MV-4-11 (cell line): ENCODE measurements around the gene POLD2.
"Not testable (repeated sequence)": the region's sequence is repeated elsewhere in the genome, so short reads cannot be mapped to it uniquely, and the experiment has no call there.

Experiments
- DNase-seq: peaks from one replicate; lab custom pipeline; 2025; lab: John Stamatoyannopoulos, UW

Gene POLD2

GRCh38 chr7:44138698-44139097 lies 15.3 kb upstream of the POLD2 start:
- DNase-seq = no peak

- DNase-seq = no peak
Measured at GRCh38 chr7:44136731-44137130, 13.4 kb upstream of the POLD2 start.

- no peak for DNase-seq
Measured at GRCh38 chr7:44134943-44135628, 11.7 kb upstream of the POLD2 start.

- no peak for DNase-seq
Measured at GRCh38 chr7:44133295-44133694, 9.9 kb upstream of the POLD2 start.

- DNase-seq = no peak
Measured at GRCh38 chr7:44132039-44132438, 8.7 kb upstream of the POLD2 start.

GRCh38 chr7:44131173-44132029 lies 8.1 kb upstream of the POLD2 start:
- DNase-seq = peak; percentile 36

- DNase-seq = no peak
Measured at GRCh38 chr7:44128721-44129582, 5.6 kb upstream of the POLD2 start.

- DNase-seq = no peak
Measured at GRCh38 chr7:44127161-44127560, 3.8 kb upstream of the POLD2 start.

GRCh38 chr7:44126574-44126973 lies 3.2 kb upstream of the POLD2 start:
- DNase-seq = not testable (repeated sequence)

GRCh38 chr7:44124822-44125202 lies 1.5 kb upstream of the POLD2 start:
- DNase-seq = no peak

GRCh38 chr7:44122529-44122928 lies 819 bp downstream of the POLD2 start:
- DNase-seq = no peak

- DNase-seq = no peak
Measured at GRCh38 chr7:44121761-44122420, 1.5 kb downstream of the POLD2 start.

- DNase-seq = no peak
Measured at GRCh38 chr7:44120395-44120794, 3.0 kb downstream of the POLD2 start.

- no peak for DNase-seq
Measured at GRCh38 chr7:44119829-44120380, 3.4 kb downstream of the POLD2 start.

GRCh38 chr7:44117801-44118429 lies 5.4 kb downstream of the POLD2 start:
- no peak for DNase-seq

- no peak for DNase-seq
Measured at GRCh38 chr7:44116789-44117666, 6.3 kb downstream of the POLD2 start.

- no peak for DNase-seq
Measured at GRCh38 chr7:44116087-44116788, 7.1 kb downstream of the POLD2 start.

- no peak for DNase-seq
Measured at GRCh38 chr7:44114586-44115310, 8.6 kb downstream of the POLD2 start.
